Measurements from ENCODE around the gene B4GAT1. TPM values are rescaled to one million over a fixed set of nuclear protein-coding genes. Genes with fewer than 3 reads are reported as not detected.

Gene B4GAT1
- total and polyA plus RNA-seq, 2 of the 13 experiments (the other 11 are each of a cell fraction or from before 2014, with no cell fraction given): 40.4 to 109 TPM

DNA sequence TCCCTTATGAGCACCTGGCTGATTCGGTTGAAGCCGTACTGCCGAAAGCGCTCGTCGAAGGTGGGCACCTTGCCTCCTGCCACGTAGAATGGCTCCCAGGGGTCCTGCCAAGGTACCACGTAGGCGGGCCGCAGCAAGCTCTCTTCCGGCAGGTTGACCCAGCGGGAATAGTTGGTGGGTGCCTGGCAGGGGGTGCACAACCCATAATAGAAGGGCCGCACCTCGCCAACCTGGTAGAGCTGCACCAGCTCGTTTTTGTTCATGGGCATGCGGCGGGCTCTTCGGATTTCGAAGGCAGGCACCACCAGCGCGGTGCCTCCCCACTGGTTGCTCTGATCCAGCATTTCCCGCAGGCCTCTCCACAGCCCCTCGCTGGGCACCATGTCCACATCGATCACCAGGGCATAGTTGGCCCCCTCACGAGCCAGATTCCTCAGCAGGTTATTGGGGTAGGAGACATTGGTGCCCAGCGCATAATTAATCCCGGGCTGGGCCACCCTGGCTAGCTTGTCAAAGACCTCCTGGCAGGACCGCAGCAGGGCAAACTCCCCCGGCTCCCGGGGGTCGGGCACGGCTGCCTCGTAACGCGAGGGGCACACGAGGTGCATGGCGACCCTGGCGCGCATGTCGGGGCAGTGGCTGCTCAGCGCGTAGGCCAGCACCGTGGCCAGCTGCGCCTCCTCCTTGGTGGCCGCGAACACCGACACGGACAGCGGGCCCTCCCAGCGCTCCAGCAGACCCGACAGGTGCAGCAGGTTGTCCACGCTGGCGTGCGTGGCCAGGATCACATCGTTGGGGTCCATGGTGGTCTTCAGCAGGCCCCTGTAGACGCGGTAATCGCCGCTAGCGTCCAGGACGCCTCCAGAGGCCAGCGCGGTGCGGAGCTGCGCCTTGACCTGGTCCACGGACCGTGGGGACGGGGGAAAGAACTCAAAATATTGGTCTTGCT lies 679 bp downstream of the B4GAT1 start (continued):
- TF ChIP-seq HNRNPL (IDR thresholded peaks at IDR 0.05; ENCODE audit: low read depth, low read length) (peak; percentile 60; the same call in 1 of the 2 replicates), SMAD9 (CRISPR knock-in tag; IDR thresholded peaks at IDR 0.05) (peak; percentile 67; the same call in 1 of the 2 replicates), PRPF4 (IDR thresholded peaks at IDR 0.05; ENCODE audit: low read depth, low read length, poor library complexity, severe bottlenecking) (peak; percentile 65), KDM2A (CRISPR knock-in tag; IDR thresholded peaks at IDR 0.05; ENCODE audit: borderline replicate concordance, low read depth) (peak; percentile 70), ZBTB7B (CRISPR knock-in tag; IDR thresholded peaks at IDR 0.05) (peak; percentile 85; the same call in 1 of the 2 replicates), ZNF296 (CRISPR knock-in tag; conservative IDR thresholded peaks at IDR 0.05) (peak; percentile 77; the same call in 1 of the 2 replicates), ZNF33B (CRISPR knock-in tag; IDR thresholded peaks at IDR 0.05) (0 out of 2 replicates have a peak, but pooled peaks have one; percentile 56), ZNF670 (CRISPR knock-in tag; IDR thresholded peaks at IDR 0.05; ENCODE audit: borderline replicate concordance) (0 out of 2 replicates have a peak, but pooled peaks have one; percentile 48), NR1H2 (CRISPR knock-in tag; IDR thresholded peaks at IDR 0.05; ENCODE audit: borderline replicate concordance, low read depth) (0 out of 2 replicates have a peak, but pooled peaks have one; percentile 39), TRIM24 (CRISPR knock-in tag; IDR thresholded peaks at IDR 0.05) (no peak), ZNF143 (CRISPR knock-in tag; IDR thresholded peaks at IDR 0.05) (no peak), GATAD1 (CRISPR knock-in tag; IDR thresholded peaks at IDR 0.05) (peak; percentile 51; the same call in 1 of the 2 replicates), ZNF264 (CRISPR knock-in tag; IDR thresholded peaks at IDR 0.05) (no peak), ZNF619 (CRISPR knock-in tag; IDR thresholded peaks at IDR 0.05) (no peak), SALL1 (CRISPR knock-in tag; IDR thresholded peaks at IDR 0.05) (0 out of 2 replicates have a peak, but pooled peaks have one; percentile 46)
- TF ChIP-seq, protein P1, sequence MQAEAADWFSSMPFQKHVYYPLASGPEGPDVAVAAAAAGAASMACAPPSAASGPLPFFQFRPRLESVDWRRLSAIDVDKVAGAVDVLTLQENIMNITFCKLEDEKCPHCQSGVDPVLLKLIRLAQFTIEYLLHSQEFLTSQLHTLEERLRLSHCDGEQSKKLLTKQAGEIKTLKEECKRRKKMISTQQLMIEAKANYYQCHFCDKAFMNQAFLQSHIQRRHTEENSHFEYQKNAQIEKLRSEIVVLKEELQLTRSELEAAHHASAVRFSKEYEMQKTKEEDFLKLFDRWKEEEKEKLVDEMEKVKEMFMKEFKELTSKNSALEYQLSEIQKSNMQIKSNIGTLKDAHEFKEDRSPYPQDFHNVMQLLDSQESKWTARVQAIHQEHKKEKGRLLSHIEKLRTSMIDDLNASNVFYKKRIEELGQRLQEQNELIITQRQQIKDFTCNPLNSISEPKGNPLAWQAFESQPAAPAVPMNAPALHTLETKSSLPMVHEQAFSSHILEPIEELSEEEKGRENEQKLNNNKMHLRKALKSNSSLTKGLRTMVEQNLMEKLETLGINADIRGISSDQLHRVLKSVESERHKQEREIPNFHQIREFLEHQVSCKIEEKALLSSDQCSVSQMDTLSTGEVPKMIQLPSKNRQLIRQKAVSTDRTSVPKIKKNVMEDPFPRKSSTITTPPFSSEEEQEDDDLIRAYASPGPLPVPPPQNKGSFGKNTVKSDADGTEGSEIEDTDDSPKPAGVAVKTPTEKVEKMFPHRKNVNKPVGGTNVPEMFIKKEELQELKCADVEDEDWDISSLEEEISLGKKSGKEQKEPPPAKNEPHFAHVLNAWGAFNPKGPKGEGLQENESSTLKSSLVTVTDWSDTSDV (CRISPR knock-in tag; IDR thresholded peaks at IDR 0.05): peak; percentile 76; the same call in 1 of the 2 replicates
- TF ChIP-seq, protein P2, sequence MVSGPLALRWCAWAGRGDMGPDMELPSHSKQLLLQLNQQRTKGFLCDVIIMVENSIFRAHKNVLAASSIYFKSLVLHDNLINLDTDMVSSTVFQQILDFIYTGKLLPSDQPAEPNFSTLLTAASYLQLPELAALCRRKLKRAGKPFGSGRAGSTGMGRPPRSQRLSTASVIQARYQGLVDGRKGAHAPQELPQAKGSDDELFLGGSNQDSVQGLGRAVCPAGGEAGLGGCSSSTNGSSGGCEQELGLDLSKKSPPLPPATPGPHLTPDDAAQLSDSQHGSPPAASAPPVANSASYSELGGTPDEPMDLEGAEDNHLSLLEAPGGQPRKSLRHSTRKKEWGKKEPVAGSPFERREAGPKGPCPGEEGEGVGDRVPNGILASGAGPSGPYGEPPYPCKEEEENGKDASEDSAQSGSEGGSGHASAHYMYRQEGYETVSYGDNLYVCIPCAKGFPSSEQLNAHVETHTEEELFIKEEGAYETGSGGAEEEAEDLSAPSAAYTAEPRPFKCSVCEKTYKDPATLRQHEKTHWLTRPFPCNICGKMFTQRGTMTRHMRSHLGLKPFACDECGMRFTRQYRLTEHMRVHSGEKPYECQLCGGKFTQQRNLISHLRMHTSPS (CRISPR knock-in tag; IDR thresholded peaks at IDR 0.05; ENCODE audit: low read depth): no peak
- TF ChIP-seq, protein P3, sequence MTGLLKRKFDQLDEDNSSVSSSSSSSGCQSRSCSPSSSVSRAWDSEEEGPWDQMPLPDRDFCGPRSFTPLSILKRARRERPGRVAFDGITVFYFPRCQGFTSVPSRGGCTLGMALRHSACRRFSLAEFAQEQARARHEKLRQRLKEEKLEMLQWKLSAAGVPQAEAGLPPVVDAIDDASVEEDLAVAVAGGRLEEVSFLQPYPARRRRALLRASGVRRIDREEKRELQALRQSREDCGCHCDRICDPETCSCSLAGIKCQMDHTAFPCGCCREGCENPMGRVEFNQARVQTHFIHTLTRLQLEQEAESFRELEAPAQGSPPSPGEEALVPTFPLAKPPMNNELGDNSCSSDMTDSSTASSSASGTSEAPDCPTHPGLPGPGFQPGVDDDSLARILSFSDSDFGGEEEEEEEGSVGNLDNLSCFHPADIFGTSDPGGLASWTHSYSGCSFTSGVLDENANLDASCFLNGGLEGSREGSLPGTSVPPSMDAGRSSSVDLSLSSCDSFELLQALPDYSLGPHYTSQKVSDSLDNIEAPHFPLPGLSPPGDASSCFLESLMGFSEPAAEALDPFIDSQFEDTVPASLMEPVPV (CRISPR knock-in tag; IDR thresholded peaks at IDR 0.05): peak; percentile 8; the same call in 1 of the 2 replicates
